HG03135 (cell line): Measurements from ENCODE around the gene KCTD17.

Source experiments
- ATAC-seq: cut with Tn5 transposase; IDR thresholded peaks from one replicate; pipeline ENCODE4 v1.9.1; 2021; ENCODE audit warnings: mild to moderate bottlenecking, moderate library complexity; ENCODE audit not compliant: unreplicated experiment

Gene KCTD17

DNA sequence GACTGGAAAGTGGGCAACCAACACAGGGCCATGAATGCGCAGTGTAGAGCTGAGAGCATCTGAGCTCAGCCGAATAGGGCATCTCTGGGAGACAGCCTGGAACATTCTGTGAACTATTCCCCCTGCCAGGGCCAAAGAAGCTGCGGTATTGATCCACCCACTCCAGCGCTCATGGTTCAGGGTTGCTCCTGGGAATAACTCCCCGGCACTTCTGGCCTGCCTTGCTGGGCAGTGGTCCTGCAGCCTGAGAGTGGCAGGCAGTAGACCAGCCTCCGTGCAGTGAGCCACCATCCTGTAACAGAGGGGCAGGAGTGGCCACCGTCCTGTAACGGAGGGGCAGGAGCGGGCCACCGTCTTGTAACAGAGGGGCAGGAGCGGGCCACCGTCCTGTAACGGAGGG, 45.8 kb downstream of the KCTD17 start:
- no peak for ATAC-seq

GRCh38 chr22:37098976-37099591, 47.5 kb downstream of the KCTD17 start:
- ATAC-seq = no peak

DNA sequence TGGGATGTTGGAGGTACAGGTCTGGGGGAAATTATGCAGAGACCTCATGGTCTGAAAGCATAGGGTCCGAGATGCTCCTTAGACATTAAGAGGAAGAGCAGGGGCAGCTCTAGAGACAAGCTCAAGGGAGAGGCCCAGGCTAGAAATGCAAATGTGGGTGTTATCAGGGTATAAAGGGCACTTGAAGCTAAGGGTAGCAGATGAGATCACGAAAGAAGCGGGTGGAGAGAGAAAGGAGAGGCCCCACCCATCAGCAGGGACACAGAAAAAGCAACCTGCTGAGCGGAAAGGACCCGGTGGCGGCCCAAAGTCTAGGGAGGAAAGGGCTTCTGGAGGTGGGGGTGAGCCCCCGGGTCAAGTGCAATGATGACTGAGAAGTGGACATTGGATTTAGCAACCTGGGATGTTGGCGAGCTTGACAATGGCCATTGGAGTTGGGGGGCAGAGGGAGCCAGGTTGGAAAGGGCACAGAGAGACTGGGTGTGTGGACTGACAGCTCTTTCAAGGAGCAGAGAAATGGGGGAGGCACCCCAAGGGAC, 49.1 kb downstream of the KCTD17 start:
- no peak for ATAC-seq

GRCh38 chr22:37101311-37102066, 49.9 kb downstream of the KCTD17 start:
- ATAC-seq = no peak

GRCh38 chr22:37103151-37103550, 51.6 kb downstream of the KCTD17 start:
- ATAC-seq = no peak

GRCh38 chr22:37103656-37104452, 52.3 kb downstream of the KCTD17 start:
- ATAC-seq = no peak

DNA sequence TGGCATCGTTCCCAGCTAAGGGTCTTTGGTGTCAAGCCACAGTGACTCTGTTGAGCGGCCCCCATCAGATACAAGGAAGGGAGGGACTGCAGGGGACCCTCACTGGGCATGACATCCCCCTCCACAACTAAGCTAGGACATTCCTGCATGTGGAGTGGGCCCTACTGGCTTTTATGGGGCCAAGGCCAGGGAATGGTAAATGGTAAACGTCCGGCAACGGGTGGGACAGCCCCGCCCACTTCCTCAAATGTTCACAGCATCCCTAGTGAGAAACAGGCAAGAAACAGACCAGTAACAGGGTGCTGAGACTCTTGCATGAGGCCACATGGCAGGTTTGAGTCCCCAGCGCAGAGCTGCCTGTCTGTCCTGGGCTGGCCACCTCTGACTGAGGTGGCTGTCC, 53.6 kb downstream of the KCTD17 start:
- no peak for ATAC-seq

- no peak for ATAC-seq
Observed at GRCh38 chr22:37105990-37106389, 54.4 kb downstream of the KCTD17 start.

DNA sequence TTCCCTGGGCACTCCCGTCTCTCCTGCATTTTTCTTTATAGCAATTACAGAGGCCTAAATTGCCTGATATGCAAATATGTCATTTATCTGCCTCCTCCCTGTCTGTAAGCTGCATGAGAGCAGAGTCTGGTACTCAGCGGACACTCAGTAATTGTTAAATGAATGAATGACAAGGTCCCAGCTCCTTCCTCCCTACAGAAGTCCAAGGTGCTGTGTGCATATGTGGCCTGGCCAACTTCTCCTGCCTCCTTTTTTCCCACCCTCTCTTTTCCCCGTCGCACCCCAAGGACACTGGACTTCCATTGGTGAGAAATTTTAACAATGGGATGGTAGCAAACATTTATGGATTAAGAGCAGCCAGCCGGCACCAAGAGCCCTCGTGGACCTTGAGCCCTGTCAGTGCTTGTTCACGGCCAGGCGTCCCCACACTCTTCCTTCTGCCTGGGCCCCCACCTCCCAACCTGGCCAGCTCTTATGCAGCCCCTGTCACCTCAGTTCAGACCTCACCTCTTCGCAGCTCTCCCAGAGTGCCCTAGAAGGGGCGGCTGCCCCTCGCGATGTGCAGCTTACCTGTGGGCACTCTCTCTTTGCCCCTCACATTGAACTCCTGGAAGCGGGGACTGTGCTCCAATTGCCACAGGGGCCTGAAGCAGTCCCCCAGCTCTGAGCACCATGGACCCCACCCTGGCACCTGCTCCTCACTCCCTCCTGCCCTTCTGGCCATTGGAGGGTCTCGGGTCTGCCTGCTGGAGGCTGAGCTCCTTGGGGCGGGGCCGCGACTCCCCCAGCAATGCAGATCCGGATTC, 56.5 kb downstream of the KCTD17 start:
- ATAC-seq = no peak

DNA sequence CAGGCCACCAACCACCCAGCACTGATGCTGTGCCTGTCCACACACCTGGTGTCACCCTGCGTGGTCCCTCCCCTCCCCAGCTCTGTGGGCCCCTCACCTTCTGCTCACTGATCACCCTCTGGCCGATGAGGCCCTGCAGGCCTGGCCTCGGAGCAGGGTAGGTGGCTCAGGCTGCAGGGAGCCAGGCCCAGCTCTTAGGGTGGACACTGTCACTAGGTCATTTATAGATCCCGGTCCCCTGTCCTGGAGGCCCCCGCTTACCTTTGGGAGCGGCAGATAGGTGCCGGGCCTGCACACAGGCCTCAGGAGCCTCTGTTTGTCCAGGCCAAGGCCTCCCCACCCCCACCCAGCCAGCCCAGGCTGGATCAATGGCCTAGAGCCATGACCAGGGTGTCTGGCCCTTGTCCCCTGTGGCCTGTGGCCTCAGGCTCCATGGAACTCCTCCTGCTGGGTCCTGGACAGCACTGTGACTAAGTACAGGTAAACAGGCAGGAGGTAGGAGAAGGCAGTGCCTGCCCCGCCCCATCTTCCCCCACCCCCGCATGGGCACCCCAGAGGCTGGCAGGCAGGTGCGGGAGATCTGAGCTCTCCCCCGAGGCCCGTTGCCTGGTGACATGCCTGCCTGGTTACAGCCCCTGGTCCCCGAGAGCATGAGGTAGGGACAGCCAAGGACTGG, 57.8 kb downstream of the KCTD17 start, which contains the start of gene TMPRSS6:
TSS of gene TMPRSS6 (minus strand) at position 472 of the 676 bp plus-strand sequence. CDS start 6,296 bp downstream, outside the sequence.
- ATAC-seq = no peak

DNA sequence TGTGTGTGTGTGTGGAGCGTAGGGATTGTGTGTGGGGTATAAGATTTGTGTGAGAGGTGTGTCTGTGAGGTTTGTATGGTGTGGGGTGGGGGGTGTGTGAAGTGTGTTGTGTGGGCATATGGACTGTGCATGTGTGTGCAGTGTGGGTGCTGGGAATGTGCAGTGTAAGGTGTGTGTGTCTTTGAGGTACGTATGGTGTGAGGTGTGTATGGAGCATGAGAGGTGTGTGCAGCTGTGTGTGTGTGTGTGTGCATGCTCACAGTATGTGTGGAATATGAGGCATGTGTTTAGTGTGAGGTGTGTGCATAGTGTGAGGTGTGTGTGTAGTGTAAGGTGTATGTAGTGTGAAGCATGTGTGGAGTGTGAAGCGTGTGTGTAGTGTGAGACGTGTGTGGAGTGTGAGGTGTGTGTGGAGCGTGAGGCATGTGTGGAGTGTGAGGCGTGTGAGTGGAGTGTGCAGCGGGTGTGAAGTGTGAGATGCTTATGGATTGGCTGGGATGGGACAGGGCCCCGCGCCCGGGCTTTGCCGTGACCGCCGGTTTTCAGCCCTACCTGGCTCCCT, 59.7 kb downstream of the KCTD17 start:
- no peak for ATAC-seq

- no peak for ATAC-seq
Observed at GRCh38 chr22:37112084-37112728, 60.7 kb downstream of the KCTD17 start.
